SKM-1 (cell line): ENCODE data around the gene RNU6-9.
A peak's percentile ranks its signal among the peaks of the same experiment; 100 is the strongest.

Source experiments
- DNase-seq: peaks from one replicate; lab custom pipeline; 2025; ENCODE audit not compliant: unreplicated experiment; lab: John Stamatoyannopoulos, UW

The RNU6-9 gene

GRCh38 chr19:861756-862580 is 31.3 kb upstream of the RNU6-9 start:
- DNase-seq = peak; percentile 54

GRCh38 chr19:862581-863314 is 30.5 kb upstream of the RNU6-9 start:
- no peak for DNase-seq

- no peak for DNase-seq
Observed at GRCh38 chr19:863315-863620, 30.0 kb upstream of the RNU6-9 start.

- no peak for DNase-seq
Observed at GRCh38 chr19:866769-867300, 26.4 kb upstream of the RNU6-9 start.

GRCh38 chr19:867301-867793 is 25.9 kb upstream of the RNU6-9 start:
- no peak for DNase-seq

- DNase-seq = no peak
Observed at GRCh38 chr19:867855-868457, 25.3 kb upstream of the RNU6-9 start.

GRCh38 chr19:868458-869244 is 24.6 kb upstream of the RNU6-9 start:
- no peak for DNase-seq

- no peak for DNase-seq
Observed at GRCh38 chr19:869245-870177, 23.8 kb upstream of the RNU6-9 start.

- no peak for DNase-seq
Observed at GRCh38 chr19:870314-870713, 23.0 kb upstream of the RNU6-9 start.

- no peak for DNase-seq
Observed at GRCh38 chr19:870963-871401, 22.3 kb upstream of the RNU6-9 start.

GRCh38 chr19:871446-872265 is 21.6 kb upstream of the RNU6-9 start:
- no peak for DNase-seq

GRCh38 chr19:872266-872951 is 20.9 kb upstream of the RNU6-9 start:
- DNase-seq = no peak

GRCh38 chr19:873084-873483 is 20.2 kb upstream of the RNU6-9 start:
- no peak for DNase-seq

GRCh38 chr19:873561-874041 is 19.7 kb upstream of the RNU6-9 start:
- DNase-seq = no peak

- DNase-seq = no peak
Observed at GRCh38 chr19:875265-875879, 17.9 kb upstream of the RNU6-9 start.

GRCh38 chr19:876089-876488 is 17.2 kb upstream of the RNU6-9 start:
- DNase-seq = no peak

- DNase-seq = no peak
Observed at GRCh38 chr19:876780-877314, 16.4 kb upstream of the RNU6-9 start.
